NCI-H2171 (cell line): ENCODE measurements around the gene PRPF4.
A peak's percentile ranks its signal among the peaks of the same experiment; 100 is the strongest.

ENCODE experiments used
- DNase-seq: peaks from one replicate; lab custom pipeline; 2025; lab: John Stamatoyannopoulos, UW

The PRPF4 gene

DNA sequence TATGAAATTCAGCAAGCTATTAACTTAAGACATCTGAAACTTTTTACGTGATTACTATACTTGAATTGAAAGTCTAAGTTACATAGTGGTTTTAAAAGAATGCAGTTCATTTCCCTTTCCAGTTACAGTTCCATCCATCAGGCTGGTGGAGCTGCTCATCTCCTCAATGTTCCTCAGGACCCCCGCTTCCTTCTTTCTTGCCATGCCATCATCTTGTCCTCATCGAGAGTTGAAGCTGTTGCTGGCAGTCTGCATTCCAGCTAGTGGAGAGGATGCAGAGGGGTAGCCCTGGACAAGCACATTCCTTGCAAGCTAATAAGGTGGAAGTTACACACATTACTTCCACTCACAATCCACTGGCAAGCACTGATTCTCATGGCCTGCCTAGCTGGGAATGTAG, 36.5 kb downstream of the PRPF4 start:
- DNase-seq = no peak

- DNase-seq = no peak
Measured at GRCh38 chr9:113313261-113313660, 37.8 kb downstream of the PRPF4 start.

DNA sequence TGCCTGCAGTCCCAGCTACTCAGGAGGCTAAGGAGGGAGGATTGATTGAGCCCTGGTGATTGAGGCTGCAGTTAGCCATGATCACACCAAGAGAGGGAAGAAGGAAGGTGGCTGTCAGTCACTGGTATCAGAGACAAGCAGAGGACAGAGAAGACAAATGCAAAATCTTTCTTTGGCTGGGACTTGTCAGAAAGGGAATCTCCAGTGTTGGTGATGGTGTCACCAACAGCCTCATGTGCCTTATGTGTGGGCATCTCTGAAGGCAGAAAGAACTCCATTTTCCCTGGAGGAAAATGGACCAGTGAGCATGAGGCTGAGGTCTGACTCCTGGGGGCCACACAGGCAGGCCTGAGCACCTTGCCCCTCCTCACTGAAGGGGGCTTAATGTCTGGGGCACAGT, 39.8 kb downstream of the PRPF4 start:
- no peak for DNase-seq

GRCh38 chr9:113316030-113316429, 40.6 kb downstream of the PRPF4 start:
- DNase-seq = no peak

DNA sequence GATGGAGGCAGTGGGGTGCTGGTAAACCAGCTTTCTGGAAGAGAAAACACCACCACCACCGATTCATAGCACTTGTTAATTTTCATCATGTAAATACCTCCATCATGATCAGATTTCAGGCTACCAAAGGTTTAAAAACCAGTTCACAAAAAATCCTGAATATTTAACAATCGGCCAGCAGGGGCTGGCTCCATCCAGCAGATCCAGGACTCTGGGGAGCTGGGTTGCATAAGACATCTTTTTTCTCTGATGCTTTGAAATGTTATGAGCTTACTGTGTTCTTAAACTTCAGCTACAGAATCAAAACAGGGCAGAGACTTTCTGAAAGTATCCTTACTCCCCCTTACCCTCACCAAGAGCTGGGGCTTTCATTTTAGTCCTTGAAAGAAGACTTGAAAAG, 42.3 kb downstream of the PRPF4 start:
- DNase-seq = no peak

DNA sequence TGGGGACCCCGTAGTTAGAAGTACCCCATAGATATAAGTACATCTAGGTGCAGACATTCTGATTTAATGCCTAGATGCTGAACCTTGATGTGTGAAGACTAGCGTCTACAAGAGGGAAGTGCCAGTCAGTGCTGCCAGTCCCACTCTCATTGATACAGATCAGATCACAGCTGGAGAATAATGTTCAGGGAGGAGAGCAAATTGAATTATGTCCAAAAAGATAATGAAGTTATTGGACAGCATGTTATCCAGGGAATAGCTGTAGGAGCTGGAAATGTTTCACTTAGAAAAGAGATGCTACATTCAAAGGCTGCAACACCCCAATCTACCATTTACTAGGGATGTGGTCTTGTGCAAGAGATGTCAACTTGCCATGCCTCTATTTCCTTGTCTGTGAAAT, 43.6 kb downstream of the PRPF4 start:
- DNase-seq = no peak

DNA sequence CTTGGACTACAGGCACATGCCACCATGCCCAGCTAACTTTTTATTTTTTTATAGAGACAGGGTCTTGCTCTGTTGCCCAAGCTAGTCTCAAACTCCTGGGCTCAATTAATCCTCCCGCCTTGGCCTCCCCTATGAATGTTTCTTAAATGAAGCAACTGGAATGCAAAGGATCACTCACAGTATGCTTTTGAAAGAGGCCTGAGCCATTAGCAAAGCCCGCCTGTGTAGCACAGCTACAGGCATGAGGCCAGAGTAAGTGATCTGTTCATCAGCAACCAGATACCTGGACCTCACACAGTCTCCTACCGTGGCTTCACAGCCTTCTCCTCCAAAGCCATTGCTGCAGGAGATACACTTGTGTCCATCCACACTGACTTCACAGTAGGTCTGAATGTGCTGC, 44.6 kb downstream of the PRPF4 start:
- DNase-seq = no peak

DNA sequence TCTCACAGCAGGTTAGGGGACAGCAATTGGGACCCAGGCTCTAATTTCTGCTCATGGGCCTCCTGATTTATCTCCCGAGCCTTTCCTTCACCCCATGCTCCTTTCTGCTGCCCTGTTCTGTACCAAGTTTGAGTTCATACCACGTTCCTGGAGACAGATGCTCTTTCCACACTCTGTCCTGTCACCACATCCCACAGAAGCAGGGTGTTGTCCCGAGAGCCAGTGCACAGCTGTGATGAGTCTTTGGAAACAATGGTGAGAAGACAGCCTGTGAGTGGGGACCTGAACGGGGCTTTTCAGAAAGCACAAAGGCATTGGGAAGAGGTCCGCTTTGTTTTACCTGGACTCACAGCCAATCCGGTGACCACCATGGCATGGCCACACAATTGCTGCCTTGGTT, 47.2 kb downstream of the PRPF4 start:
- no peak for DNase-seq

DNA sequence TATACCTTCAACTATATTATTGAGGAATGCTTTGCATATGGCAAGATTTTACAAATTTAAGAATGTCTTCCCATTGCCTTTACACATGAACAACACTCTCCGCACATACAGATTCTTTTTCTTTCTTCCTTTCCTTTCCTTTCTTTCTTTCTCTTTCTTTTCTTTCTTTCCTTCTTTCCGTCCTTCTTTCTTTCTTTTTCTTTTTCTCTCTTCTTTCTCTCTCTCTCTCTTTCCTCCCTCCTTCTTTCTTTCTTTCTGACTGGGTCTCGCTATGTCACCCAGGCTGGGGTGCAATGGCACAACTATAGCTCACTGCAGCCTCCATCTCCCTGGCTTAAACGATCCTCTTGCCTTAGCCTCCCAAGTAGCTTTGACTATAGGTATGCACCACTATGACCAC, 50.8 kb downstream of the PRPF4 start:
- DNase-seq = no peak

DNA sequence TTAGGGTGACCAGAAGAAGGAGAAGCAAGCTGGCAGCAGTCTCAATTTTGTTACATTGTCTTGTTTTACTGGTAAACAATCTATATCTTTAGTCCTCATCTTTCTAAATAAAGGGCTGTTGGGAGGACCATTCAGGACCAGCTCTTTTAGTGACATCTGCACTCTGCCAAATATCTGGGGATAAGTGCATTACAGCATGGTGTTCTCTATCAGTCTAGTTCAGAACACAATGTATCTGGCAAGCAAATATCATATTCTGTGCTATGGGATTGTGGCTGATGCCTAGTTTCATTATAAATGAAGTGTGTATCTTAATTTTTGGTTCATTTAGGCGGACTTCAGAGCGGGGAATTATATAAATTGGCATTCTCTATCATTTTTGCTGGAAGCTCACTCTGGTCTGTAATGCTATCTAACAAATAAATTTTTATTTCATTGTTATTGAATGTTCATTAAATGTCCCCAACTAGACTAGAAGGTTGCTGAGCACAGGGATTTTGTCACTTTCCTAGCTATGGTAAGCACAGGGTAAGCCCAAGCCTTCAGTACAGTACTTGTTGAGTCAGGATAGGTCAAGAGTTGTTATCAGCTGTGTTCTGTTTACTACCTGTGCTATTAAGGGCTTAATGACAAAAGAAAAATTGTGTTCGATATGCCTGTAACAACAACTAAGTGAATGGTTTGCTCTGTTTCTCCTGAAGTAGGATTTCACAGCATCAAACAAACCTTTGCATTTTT, 52.8 kb downstream of the PRPF4 start:
- DNase-seq = no peak

GRCh38 chr9:113331780-113332179, 56.3 kb downstream of the PRPF4 start:
- DNase-seq = no peak

DNA sequence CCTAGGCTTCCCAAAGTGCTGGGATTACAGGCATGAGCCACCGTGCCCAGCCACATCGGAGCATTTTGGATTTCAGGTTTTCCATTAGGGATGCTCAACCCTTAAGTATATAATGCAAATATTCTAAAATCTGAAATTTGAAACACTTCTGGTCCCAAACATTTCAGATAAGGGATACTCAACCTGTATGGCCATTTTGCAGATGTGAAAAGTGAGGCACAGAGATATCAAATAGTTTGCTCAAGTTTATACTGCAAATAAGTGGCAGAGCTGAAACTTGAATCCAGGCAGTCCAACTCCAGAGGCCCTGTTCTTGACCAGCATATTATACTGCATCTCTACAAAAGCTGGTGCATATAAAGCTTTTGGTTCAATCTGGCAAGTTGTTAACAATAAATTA, 62.3 kb downstream of the PRPF4 start:
- no peak for DNase-seq

DNA sequence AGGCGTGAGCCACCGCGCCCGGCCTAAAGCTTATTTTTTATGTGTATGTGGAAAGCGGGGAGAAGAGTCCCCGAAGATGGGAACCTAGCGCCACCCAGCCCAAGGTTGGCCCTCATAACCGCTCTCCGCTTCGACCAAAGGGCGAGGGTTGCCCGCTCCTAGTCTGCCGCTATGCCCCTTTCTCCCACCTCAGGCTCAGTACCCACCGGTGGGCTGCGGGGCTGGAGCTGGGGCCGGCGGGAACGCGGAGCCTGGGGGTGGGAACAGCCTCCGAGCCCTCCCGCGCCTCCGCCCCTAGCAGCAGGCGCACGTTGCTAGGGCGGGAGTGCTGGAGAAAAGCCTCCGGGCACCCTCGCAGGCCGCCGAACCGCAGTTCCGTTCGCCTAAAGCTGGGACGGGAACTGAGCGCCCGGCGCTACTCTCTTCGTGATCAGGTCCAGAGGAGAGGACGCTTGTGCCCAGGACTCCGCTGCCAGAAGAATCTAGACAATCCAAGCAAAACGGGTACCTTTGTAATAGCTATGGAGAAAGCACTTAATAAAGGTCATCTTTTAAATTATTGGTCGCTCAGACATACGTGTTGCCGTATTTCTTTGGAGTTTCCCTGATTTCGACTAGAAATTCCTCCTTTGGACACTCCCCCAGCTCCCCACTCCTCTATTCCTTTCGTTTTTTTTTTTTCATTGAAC, 64.7 kb downstream of the PRPF4 start, which contains the start of gene WDR31:
WDR31 (minus strand) TSS at position 265 of the 689 bp plus-strand sequence. CDS start 8,253 bp downstream, outside the sequence.
- peak; percentile 84 for DNase-seq

- DNase-seq = no peak
Measured at GRCh38 chr9:113341712-113342410, 66.4 kb downstream of the PRPF4 start.
